Measurements from ENCODE around the gene DNMT3L. TPM values are rescaled to one million over a fixed set of nuclear protein-coding genes. Genes with fewer than 3 reads are reported as not detected.
"Not testable (repeated sequence)": the region's sequence is repeated elsewhere in the genome, so short reads cannot be mapped to it uniquely, and the experiment has no call there.

DNMT3L gene
- total RNA-seq, 1 donor from 2014 or later: not detected

GRCh38 chr21:44258056-44258725 is 3.5 kb downstream of the DNMT3L start:
- Mint-ChIP-seq H3K36me3 (ENCODE audit: insufficient read depth) (no peaks in the 10 kb centered on the region), H3K27ac (no peak overlapping the region), H3K9me3 (ENCODE audit: low read depth) (no peaks in the 10 kb centered on the region), H3K4me1 (ENCODE audit: low read depth) (no peaks in the 10 kb centered on the region), H3K27me3 (peaks cover 22% of the 10 kb centered on the region), H3K4me3 (ENCODE audit: low read depth) (no peak overlapping the region)
- DNase-seq (ENCODE audit: low spot score, unreplicated experiment): no peak
- no peak for TF ChIP-seq CTCF (IDR thresholded peaks at IDR 0.05; ENCODE audit: unreplicated experiment)

GRCh38 chr21:44255511-44255981 is 6.2 kb downstream of the DNMT3L start:
- H3K27me3 Mint-ChIP-seq: peaks cover 22% of the 10 kb centered on the region
- peak; percentile 8 for DNase-seq (ENCODE audit: low spot score, unreplicated experiment)
- no peaks in the 10 kb centered on the region for H3K4me1 Mint-ChIP-seq (ENCODE audit: low read depth)
- no peak overlapping the region for H3K27ac Mint-ChIP-seq
- H3K4me3 Mint-ChIP-seq (ENCODE audit: low read depth): no peak overlapping the region
- no peaks in the 10 kb centered on the region for H3K36me3 Mint-ChIP-seq (ENCODE audit: insufficient read depth)
- no peaks in the 10 kb centered on the region for H3K9me3 Mint-ChIP-seq (ENCODE audit: low read depth)
- TF ChIP-seq CTCF (IDR thresholded peaks at IDR 0.05; ENCODE audit: unreplicated experiment): no peak

GRCh38 chr21:44253832-44254710 is 7.6 kb downstream of the DNMT3L start:
- Mint-ChIP-seq H3K4me1 (ENCODE audit: low read depth) (no peaks in the 10 kb centered on the region), H3K4me3 (ENCODE audit: low read depth) (no peak overlapping the region), H3K27me3 (peaks cover 11% of the 10 kb centered on the region), H3K9me3 (ENCODE audit: low read depth) (no peaks in the 10 kb centered on the region), H3K36me3 (ENCODE audit: insufficient read depth) (no peaks in the 10 kb centered on the region), H3K27ac (no peak overlapping the region)
- TF ChIP-seq CTCF (IDR thresholded peaks at IDR 0.05; ENCODE audit: unreplicated experiment): no peak
- DNase-seq (ENCODE audit: low spot score, unreplicated experiment): no peak

GRCh38 chr21:44249204-44250037 is 12.3 kb downstream of the DNMT3L start:
- H3K27ac Mint-ChIP-seq; H3K4me1 Mint-ChIP-seq (ENCODE audit: low read depth); H3K36me3 Mint-ChIP-seq (ENCODE audit: insufficient read depth); H3K27me3 Mint-ChIP-seq; H3K9me3 Mint-ChIP-seq (ENCODE audit: low read depth); H3K4me3 Mint-ChIP-seq (ENCODE audit: low read depth); DNase-seq (ENCODE audit: low spot score, unreplicated experiment): not testable (repeated sequence)

- DNase-seq (ENCODE audit: low spot score, unreplicated experiment); H3K4me1 Mint-ChIP-seq (ENCODE audit: low read depth); H3K36me3 Mint-ChIP-seq (ENCODE audit: insufficient read depth); H3K27ac Mint-ChIP-seq; H3K4me3 Mint-ChIP-seq (ENCODE audit: low read depth); H3K9me3 Mint-ChIP-seq (ENCODE audit: low read depth); H3K27me3 Mint-ChIP-seq: not testable (repeated sequence)
Observed at GRCh38 chr21:44247904-44248303, 13.8 kb downstream of the DNMT3L start.

- not testable (repeated sequence) for H3K36me3 Mint-ChIP-seq (ENCODE audit: insufficient read depth); H3K4me3 Mint-ChIP-seq (ENCODE audit: low read depth); H3K27me3 Mint-ChIP-seq; H3K4me1 Mint-ChIP-seq (ENCODE audit: low read depth); DNase-seq (ENCODE audit: low spot score, unreplicated experiment); H3K9me3 Mint-ChIP-seq (ENCODE audit: low read depth); H3K27ac Mint-ChIP-seq
Observed at GRCh38 chr21:44243980-44244379, 17.7 kb downstream of the DNMT3L start.

GRCh38 chr21:44241281-44241680 is 20.4 kb downstream of the DNMT3L start:
- not testable (repeated sequence) for H3K9me3 Mint-ChIP-seq (ENCODE audit: low read depth); H3K27me3 Mint-ChIP-seq; H3K27ac Mint-ChIP-seq; H3K4me1 Mint-ChIP-seq (ENCODE audit: low read depth); H3K36me3 Mint-ChIP-seq (ENCODE audit: insufficient read depth); H3K4me3 Mint-ChIP-seq (ENCODE audit: low read depth); DNase-seq (ENCODE audit: low spot score, unreplicated experiment)

GRCh38 chr21:44240842-44241241 is 20.9 kb downstream of the DNMT3L start, which contains the start of gene ICOSLG:
Gene ICOSLG, minus strand, starts transcription at chr21:44240943. Its CDS starts 126 bp downstream, at chr21:44240817.
- H3K4me1 Mint-ChIP-seq (ENCODE audit: low read depth); H3K4me3 Mint-ChIP-seq (ENCODE audit: low read depth); H3K27me3 Mint-ChIP-seq; H3K36me3 Mint-ChIP-seq (ENCODE audit: insufficient read depth); H3K9me3 Mint-ChIP-seq (ENCODE audit: low read depth); H3K27ac Mint-ChIP-seq; DNase-seq (ENCODE audit: low spot score, unreplicated experiment): not testable (repeated sequence)

- not testable (repeated sequence) for DNase-seq (ENCODE audit: low spot score, unreplicated experiment); H3K4me1 Mint-ChIP-seq (ENCODE audit: low read depth); H3K27me3 Mint-ChIP-seq; H3K27ac Mint-ChIP-seq; H3K4me3 Mint-ChIP-seq (ENCODE audit: low read depth); H3K36me3 Mint-ChIP-seq (ENCODE audit: insufficient read depth); H3K9me3 Mint-ChIP-seq (ENCODE audit: low read depth)
Observed at GRCh38 chr21:44240353-44240752, 21.3 kb downstream of the DNMT3L start.
